ENCODE data around the gene MGRN1. TPM values are rescaled to one million over a fixed set of nuclear protein-coding genes. Genes with fewer than 3 reads are reported as not detected.

Gene MGRN1
- total RNA-seq, 6 experiments from 2014 or later: 65.8 to 81.6 (median 69.1) TPM

- Mint-ChIP-seq H3K36me3 (ENCODE audit: low read depth) (peaks cover 5% of the 10 kb centered on the region; the same call in 1 of the 2 replicates), H3K9me3 (peaks cover 11% of the 10 kb centered on the region), H3K27me3 (ENCODE audit: insufficient read depth) (peaks cover 39% of the 10 kb centered on the region), H3K4me3 (no peak overlapping the region), H3K27ac (no peak overlapping the region), H3K4me1 (ENCODE audit: low read depth) (no peaks in the 10 kb centered on the region)
- TF ChIP-seq CTCF (IDR thresholded peaks at IDR 0.05): no peak
- DNase-seq: no peak
Measured at GRCh38 chr16:4591706-4592470, 32.7 kb upstream of the MGRN1 start.

GRCh38 chr16:4593086-4593485, 31.5 kb upstream of the MGRN1 start:
- peaks cover 8% of the 10 kb centered on the region for H3K9me3 Mint-ChIP-seq
- no peaks in the 10 kb centered on the region for H3K4me1 Mint-ChIP-seq (ENCODE audit: low read depth)
- no peak overlapping the region for H3K27ac Mint-ChIP-seq
- TF ChIP-seq CTCF (IDR thresholded peaks at IDR 0.05): no peak
- DNase-seq: no peak
- H3K27me3 Mint-ChIP-seq (ENCODE audit: insufficient read depth): peaks cover 39% of the 10 kb centered on the region
- peaks cover 5% of the 10 kb centered on the region; the same call in 1 of the 2 replicates for H3K36me3 Mint-ChIP-seq (ENCODE audit: low read depth)
- H3K4me3 Mint-ChIP-seq: no peak overlapping the region

GRCh38 chr16:4594433-4595410, 29.9 kb upstream of the MGRN1 start:
- no peak for DNase-seq
- Mint-ChIP-seq H3K9me3 (no peaks in the 10 kb centered on the region), H3K36me3 (ENCODE audit: low read depth) (no peaks in the 10 kb centered on the region), H3K27me3 (ENCODE audit: insufficient read depth) (peaks cover 46% of the 10 kb centered on the region), H3K4me3 (no peak overlapping the region), H3K4me1 (ENCODE audit: low read depth) (no peaks in the 10 kb centered on the region), H3K27ac (no peak overlapping the region)
- TF ChIP-seq CTCF (IDR thresholded peaks at IDR 0.05): no peak

- no peak overlapping the region for H3K27ac Mint-ChIP-seq
- H3K4me1 Mint-ChIP-seq (ENCODE audit: low read depth): no peaks in the 10 kb centered on the region
- peaks cover 42% of the 10 kb centered on the region for H3K27me3 Mint-ChIP-seq (ENCODE audit: insufficient read depth)
- no peaks in the 10 kb centered on the region for H3K9me3 Mint-ChIP-seq
- H3K4me3 Mint-ChIP-seq: no peak overlapping the region
- no peak for TF ChIP-seq CTCF (IDR thresholded peaks at IDR 0.05)
- H3K36me3 Mint-ChIP-seq (ENCODE audit: low read depth): no peaks in the 10 kb centered on the region
- DNase-seq: no peak
Measured at GRCh38 chr16:4597174-4597573, 27.5 kb upstream of the MGRN1 start.

GRCh38 chr16:4599037-4599436, 25.6 kb upstream of the MGRN1 start:
- no peak for TF ChIP-seq CTCF (IDR thresholded peaks at IDR 0.05)
- peaks cover 45% of the 10 kb centered on the region for H3K27me3 Mint-ChIP-seq (ENCODE audit: insufficient read depth)
- no peak for DNase-seq
- H3K9me3 Mint-ChIP-seq: no peaks in the 10 kb centered on the region
- no peaks in the 10 kb centered on the region for H3K4me1 Mint-ChIP-seq (ENCODE audit: low read depth)
- no peak overlapping the region for H3K4me3 Mint-ChIP-seq
- no peak overlapping the region for H3K27ac Mint-ChIP-seq
- H3K36me3 Mint-ChIP-seq (ENCODE audit: low read depth): no peaks in the 10 kb centered on the region
